Measurements from ENCODE around the gene KATNAL1. TPM values are rescaled to one million over a fixed set of nuclear protein-coding genes. Genes with fewer than 3 reads are reported as not detected.

KATNAL1 gene
- total RNA-seq: 10 to 100 TPM in 1 of 2 donors, 1 to 10 TPM in 1; 9.6 to 22.4 TPM

- Mint-ChIP-seq H3K27ac (peak within 1 kb of the TSS; percentile 52 to 57), H3K27me3 (no peaks in the 10 kb centered on the region), H3K36me3 (no peaks in the 10 kb centered on the region), H3K4me3 (peak within 1 kb of the TSS; percentile 87), H3K4me1 (ENCODE audit: low read depth in 2 of 2) (peaks cover 6 to 29% of the 10 kb centered on the region in 2 donors), H3K9me3 (no peaks in the 10 kb centered on the region)
- ATAC-seq (peak; percentile 87 to 88), DNase-seq (ENCODE audit: low spot score) (peak; percentile 79)
These were observed at the start of gene KATNAL1 for GRCh38 chr13:30307194-30307970. Gene KATNAL1, minus strand, starts transcription at chr13:30307551. Its CDS starts 23,774 bp downstream, at chr13:30283777.

DNA sequence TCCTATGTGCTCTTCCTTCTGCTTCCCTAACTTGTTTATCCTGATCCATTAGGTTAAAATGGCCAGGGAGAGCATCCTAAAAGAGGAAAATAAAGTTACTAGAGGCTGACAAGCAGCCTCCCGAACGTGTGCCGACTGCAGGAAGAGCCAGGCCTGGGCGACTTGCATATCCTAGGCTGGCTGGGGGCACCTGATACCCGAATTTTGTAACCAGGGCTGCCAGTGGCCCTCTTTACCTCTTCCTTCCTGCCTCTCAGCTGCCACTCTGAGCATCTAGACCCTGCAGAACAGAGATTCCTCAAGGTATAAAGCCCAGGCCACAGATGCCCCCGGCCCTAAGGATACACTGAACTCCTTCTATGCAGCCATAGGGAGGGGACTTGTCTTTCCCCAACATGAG is 48.5 kb upstream of the KATNAL1 start:
- peaks cover 5% of the 10 kb centered on the region for H3K9me3 Mint-ChIP-seq
- no peaks in the 10 kb centered on the region for H3K27me3 Mint-ChIP-seq
- no peak for ATAC-seq
- H3K4me1 Mint-ChIP-seq (ENCODE audit: low read depth in 2 of 2): peaks cover 0 to 8% of the 10 kb centered on the region in 2 donors
- no peak overlapping the region for H3K4me3 Mint-ChIP-seq
- H3K36me3 Mint-ChIP-seq: peaks cover 12% of the 10 kb centered on the region
- DNase-seq (ENCODE audit: low spot score): no peak
- no peak overlapping the region for H3K27ac Mint-ChIP-seq

- no peak overlapping the region for H3K27ac Mint-ChIP-seq
- peak; percentile 65 to 70 for ATAC-seq
- DNase-seq (ENCODE audit: low spot score): no peak
- H3K4me1 Mint-ChIP-seq (ENCODE audit: low read depth in 2 of 2): peaks cover 0 to 8% of the 10 kb centered on the region in 2 donors
- no peak overlapping the region for H3K4me3 Mint-ChIP-seq
- H3K27me3 Mint-ChIP-seq: no peaks in the 10 kb centered on the region
- H3K9me3 Mint-ChIP-seq: peaks cover 5% of the 10 kb centered on the region
- H3K36me3 Mint-ChIP-seq: peaks cover 12% of the 10 kb centered on the region
These were observed 48.0 kb upstream of the KATNAL1 start for GRCh38 chr13:30355384-30355699.

DNA sequence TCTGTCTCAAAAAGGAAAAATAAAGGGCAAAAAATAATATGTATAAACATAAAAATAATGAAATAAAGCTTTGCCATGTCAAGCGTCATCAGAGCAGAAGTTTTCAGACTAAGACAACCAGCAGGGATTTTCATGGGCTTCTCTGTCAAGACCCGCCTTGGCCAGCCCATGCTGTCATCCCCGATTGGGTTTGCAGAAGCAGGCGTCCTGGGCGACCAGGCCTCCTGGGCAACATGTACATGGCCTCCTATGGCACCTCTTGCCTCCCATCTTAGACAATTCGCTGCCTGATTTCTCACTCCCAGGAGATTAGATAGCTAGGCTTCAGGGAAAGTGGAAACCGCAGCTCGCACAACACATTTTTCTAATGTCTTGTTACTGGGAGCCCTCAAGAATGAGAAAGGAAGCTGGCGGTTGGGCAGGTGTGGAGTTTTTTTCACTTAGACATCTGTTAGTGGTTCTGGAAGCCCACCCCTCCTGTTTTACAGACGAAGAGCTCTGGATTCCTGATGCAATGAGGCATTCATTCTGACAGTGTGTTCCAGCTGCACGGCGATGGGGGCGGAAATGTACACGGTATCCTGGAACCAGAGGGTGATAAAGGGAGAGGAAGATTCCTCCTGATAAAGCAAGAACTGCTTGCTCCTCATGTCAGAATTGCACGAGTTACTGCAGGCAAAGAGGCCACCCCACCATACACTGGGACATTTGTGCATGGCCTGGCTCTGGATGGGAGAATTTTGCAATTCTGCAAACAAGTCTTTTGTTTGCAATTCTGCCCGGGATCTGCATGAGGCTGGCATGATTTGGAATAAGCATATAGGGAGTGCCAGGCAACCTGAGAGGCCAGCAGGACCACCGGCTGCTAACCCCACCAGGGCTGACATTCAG is 47.4 kb upstream of the KATNAL1 start:
- Mint-ChIP-seq H3K27me3 (no peaks in the 10 kb centered on the region), H3K4me3 (no peak overlapping the region), H3K4me1 (ENCODE audit: low read depth in 2 of 2) (peaks cover 0 to 8% of the 10 kb centered on the region in 2 donors), H3K27ac (no peak overlapping the region), H3K9me3 (peaks cover 5% of the 10 kb centered on the region), H3K36me3 (peaks cover 12% of the 10 kb centered on the region)
- DNase-seq (ENCODE audit: low spot score) (no peak), ATAC-seq (no peak)

GRCh38 chr13:30353471-30354215 is 46.3 kb upstream of the KATNAL1 start:
- Mint-ChIP-seq H3K27me3 (no peaks in the 10 kb centered on the region), H3K4me1 (ENCODE audit: low read depth in 2 of 2) (peaks cover 0 to 8% of the 10 kb centered on the region in 2 donors), H3K27ac (no peak overlapping the region), H3K4me3 (no peak overlapping the region), H3K36me3 (peaks cover 12% of the 10 kb centered on the region), H3K9me3 (peaks cover 5% of the 10 kb centered on the region)
- ATAC-seq (no peak), DNase-seq (ENCODE audit: low spot score) (no peak)

GRCh38 chr13:30353060-30353459 is 45.7 kb upstream of the KATNAL1 start:
- Mint-ChIP-seq H3K4me3 (no peak overlapping the region), H3K36me3 (peaks cover 12% of the 10 kb centered on the region), H3K4me1 (ENCODE audit: low read depth in 2 of 2) (peaks cover 0 to 11% of the 10 kb centered on the region in 2 donors), H3K9me3 (peaks cover 5% of the 10 kb centered on the region), H3K27me3 (no peaks in the 10 kb centered on the region), H3K27ac (no peak overlapping the region)
- ATAC-seq: no peak
- DNase-seq (ENCODE audit: low spot score): no peak

DNA sequence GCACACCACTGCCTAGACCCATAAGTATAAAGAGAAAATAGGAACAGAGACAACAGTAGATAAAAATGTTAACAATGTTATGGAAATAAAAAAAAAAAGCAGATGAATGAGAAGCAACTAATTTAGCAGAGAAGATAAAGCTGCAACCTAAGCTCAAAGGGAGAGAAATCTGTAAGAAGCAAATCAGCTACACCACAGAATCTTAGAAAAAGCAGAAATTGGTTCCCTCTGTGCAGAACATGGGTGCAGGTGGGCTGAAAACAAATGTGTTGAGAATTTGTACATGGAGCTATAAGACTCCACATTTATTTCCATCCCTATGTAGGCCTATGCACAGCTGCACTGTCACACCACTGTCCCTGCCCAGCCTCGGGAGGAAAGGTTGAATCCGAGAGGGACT is 44.8 kb upstream of the KATNAL1 start:
- no peak for ATAC-seq
- Mint-ChIP-seq H3K9me3 (peaks cover 5% of the 10 kb centered on the region), H3K4me1 (ENCODE audit: low read depth in 2 of 2) (peaks cover 6 to 18% of the 10 kb centered on the region in 2 donors), H3K4me3 (no peak overlapping the region), H3K27ac (no peak overlapping the region), H3K27me3 (no peaks in the 10 kb centered on the region), H3K36me3 (peaks cover 12% of the 10 kb centered on the region)
- DNase-seq (ENCODE audit: low spot score): no peak

- Mint-ChIP-seq H3K36me3 (no peaks in the 10 kb centered on the region), H3K27ac (peak overlapping the region; percentile 16 to 27), H3K4me3 (peak overlapping the region; percentile 49), H3K27me3 (no peaks in the 10 kb centered on the region), H3K9me3 (no peaks in the 10 kb centered on the region), H3K4me1 (ENCODE audit: low read depth in 2 of 2) (peaks cover 25% of the 10 kb centered on the region in 2 donors)
- ATAC-seq (peak in 1 of 2 donors; percentile 52), DNase-seq (ENCODE audit: low spot score) (no peak)
These were observed 39.4 kb upstream of the KATNAL1 start for GRCh38 chr13:30346789-30347167.

GRCh38 chr13:30346153-30346788 is 38.9 kb upstream of the KATNAL1 start:
- DNase-seq (ENCODE audit: low spot score) (no peak), ATAC-seq (peak; percentile 65 to 78)
- peak overlapping the region; percentile 49 for H3K4me3 Mint-ChIP-seq
- H3K9me3 Mint-ChIP-seq: no peaks in the 10 kb centered on the region
- no peaks in the 10 kb centered on the region for H3K27me3 Mint-ChIP-seq
- peak overlapping the region; percentile 16 to 27 for H3K27ac Mint-ChIP-seq
- peaks cover 25% of the 10 kb centered on the region in 2 donors for H3K4me1 Mint-ChIP-seq (ENCODE audit: low read depth in 2 of 2)
- no peaks in the 10 kb centered on the region for H3K36me3 Mint-ChIP-seq

- H3K4me1 Mint-ChIP-seq (ENCODE audit: low read depth in 2 of 2): peaks cover 25% of the 10 kb centered on the region in 2 donors
- no peak overlapping the region for H3K27ac Mint-ChIP-seq
- peak in 1 of 2 donors; percentile 20 for ATAC-seq
- no peak for DNase-seq (ENCODE audit: low spot score)
- H3K36me3 Mint-ChIP-seq: no peaks in the 10 kb centered on the region
- H3K27me3 Mint-ChIP-seq: no peaks in the 10 kb centered on the region
- H3K4me3 Mint-ChIP-seq: no peak overlapping the region
- no peaks in the 10 kb centered on the region for H3K9me3 Mint-ChIP-seq
These were observed 38.2 kb upstream of the KATNAL1 start for GRCh38 chr13:30345426-30346100.

DNA sequence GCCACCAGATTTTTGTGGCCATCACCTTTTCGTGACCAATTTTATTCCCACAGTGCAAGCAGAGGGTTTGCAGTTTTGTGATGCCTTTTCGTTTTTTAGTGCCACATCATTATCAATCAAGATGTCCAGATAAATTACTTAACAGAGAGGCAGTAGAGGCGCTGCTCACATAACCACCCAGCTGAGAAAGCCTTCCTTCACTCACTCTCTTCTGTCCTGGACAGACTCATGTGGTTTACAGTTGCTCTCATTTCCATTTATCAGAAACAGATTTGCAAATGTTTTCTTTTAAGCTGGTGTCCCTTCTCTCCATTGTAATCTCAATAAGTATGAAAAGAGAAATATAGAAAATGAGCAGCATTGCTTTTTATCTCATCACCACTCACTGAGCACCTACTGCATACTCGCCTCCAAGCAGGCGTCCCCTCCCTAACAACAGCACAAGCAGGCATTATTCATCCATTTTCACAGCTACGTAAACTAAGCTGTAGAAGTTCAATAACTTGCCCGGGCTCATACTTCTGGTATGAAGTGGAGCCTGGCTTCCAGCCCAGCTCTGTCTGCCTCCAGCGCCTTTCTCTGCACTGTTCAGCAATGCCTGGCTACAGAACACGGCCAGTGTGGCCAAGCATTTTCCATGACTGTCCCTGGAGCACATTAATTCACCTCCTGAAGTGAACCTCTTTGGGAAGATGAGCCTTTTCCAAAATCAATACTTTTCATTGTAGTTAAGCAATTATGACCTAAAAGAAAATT is 34.6 kb upstream of the KATNAL1 start:
- Mint-ChIP-seq H3K4me1 (ENCODE audit: low read depth in 2 of 2) (peaks cover 15 to 18% of the 10 kb centered on the region in 2 donors), H3K36me3 (no peaks in the 10 kb centered on the region), H3K4me3 (no peak overlapping the region), H3K27me3 (no peaks in the 10 kb centered on the region), H3K27ac (no peak overlapping the region), H3K9me3 (no peaks in the 10 kb centered on the region)
- no peak for DNase-seq (ENCODE audit: low spot score)
- ATAC-seq: no peak

Measured in natural killer cell treated with Interleukin-12 subunit alpha and Interleukin-12 subunit beta and Interleukin-15 and Interleukin-18, amount 100 ng/mL, for 72 hours (primary cell).